ENCODE data around the gene ZNF718.
"Not testable (repeated sequence)": the region's sequence is repeated elsewhere in the genome, so short reads cannot be mapped to it uniquely, and the experiment has no call there.

Gene ZNF718

GRCh38 chr4:124275-125081, at the start of gene ZNF718:
TSS of gene ZNF718 (plus strand) at chr4:124501. CDS start at chr4:124671, 170 bp downstream.
- peak; percentile 95 for DNase-seq (ENCODE audit: low spot score)

- no peak for DNase-seq (ENCODE audit: low spot score)
These were observed 38.4 kb upstream of the ZNF718 start for GRCh38 chr4:85951-86350.

GRCh38 chr4:86559-87324, 37.6 kb upstream of the ZNF718 start:
- not testable (repeated sequence) for DNase-seq (ENCODE audit: low spot score)

- DNase-seq (ENCODE audit: low spot score) = no peak
These were observed 25.9 kb upstream of the ZNF718 start for GRCh38 chr4:98386-98785.

- DNase-seq (ENCODE audit: low spot score) = no peak
These were observed 24.4 kb upstream of the ZNF718 start for GRCh38 chr4:99863-100262.

GRCh38 chr4:107083-107443, 17.2 kb upstream of the ZNF718 start:
- no peak for DNase-seq (ENCODE audit: low spot score)

GRCh38 chr4:107444-108429, 16.6 kb upstream of the ZNF718 start:
- no peak for DNase-seq (ENCODE audit: low spot score)

GRCh38 chr4:112771-113170, 11.5 kb upstream of the ZNF718 start:
- no peak for DNase-seq (ENCODE audit: low spot score)

- DNase-seq (ENCODE audit: low spot score) = no peak
These were observed 10.6 kb upstream of the ZNF718 start for GRCh38 chr4:113732-114131.

- DNase-seq (ENCODE audit: low spot score) = no peak
These were observed 10.2 kb upstream of the ZNF718 start for GRCh38 chr4:114149-114548.

GRCh38 chr4:116499-116898, 7.8 kb upstream of the ZNF718 start:
- DNase-seq (ENCODE audit: low spot score) = no peak

- no peak for DNase-seq (ENCODE audit: low spot score)
These were observed 3.7 kb upstream of the ZNF718 start for GRCh38 chr4:120616-121015.

GRCh38 chr4:121408-122084, 2.8 kb upstream of the ZNF718 start:
- peak; percentile 36 for DNase-seq (ENCODE audit: low spot score)

- DNase-seq (ENCODE audit: low spot score) = not testable (repeated sequence)
These were observed 403 bp upstream of the ZNF718 start for GRCh38 chr4:123922-124274.

GRCh38 chr4:125091-125771, 930 bp downstream of the ZNF718 start:
- DNase-seq (ENCODE audit: low spot score) = peak; percentile 40

GRCh38 chr4:125833-126232, 1.5 kb downstream of the ZNF718 start:
- no peak for DNase-seq (ENCODE audit: low spot score)

GRCh38 chr4:132483-132882, 8.2 kb downstream of the ZNF718 start:
- DNase-seq (ENCODE audit: low spot score) = no peak

- no peak for DNase-seq (ENCODE audit: low spot score)
These were observed 14.6 kb downstream of the ZNF718 start for GRCh38 chr4:138935-139334.

GRCh38 chr4:139691-140090, 15.4 kb downstream of the ZNF718 start:
- DNase-seq (ENCODE audit: low spot score) = no peak

GRCh38 chr4:146621-147020, 22.3 kb downstream of the ZNF718 start:
- no peak for DNase-seq (ENCODE audit: low spot score)

- no peak for DNase-seq (ENCODE audit: low spot score)
These were observed 22.9 kb downstream of the ZNF718 start for GRCh38 chr4:147233-147632.

All from activated CD4-positive, alpha-beta T cell treated with anti-CD3 and anti-CD28 coated beads, Interleukin-2, Interleukin-4, amounts not matched to agents 100 ng/mL and 50 ng/mL, durations not matched to agents 16 hours and 8 hours (primary cell).